SK-N-SH (cell line): Measurements from ENCODE around the gene TMEM164. TPM values are rescaled to one million over a fixed set of nuclear protein-coding genes. Genes with fewer than 3 reads are reported as not detected.

ENCODE experiments used
- CTCF ChIA-PET: fragments of 300-600, 350-600 bp; formaldehyde crosslinking; extraction: SDS; loops from one replicate; lab custom pipeline; 2021; lab: Yijun Ruan, JAX
- POLR2A ChIA-PET: fragments of 350-600 bp; sonication (Branson Sonifier 250); formaldehyde crosslinking; extraction: SDS; loops from one replicate; lab custom pipeline; 2020; ENCODE audit warnings: antibody characterized with exemption, inconsistent platforms; lab: Yijun Ruan, JAX
- DNase-seq: peaks from one replicate; pipeline ENCODE4 v3.0.0; 2012
- H2AFZ ChIP-seq: fragments of 200-600 bp; sonication (generic); 2 replicates; pipeline ENCODE4 v1.8.1; 2016; ENCODE audit warnings: antibody characterized with exemption, mild to moderate bottlenecking, low read depth
- H3F3A ChIP-seq: fragments of 200-600 bp; sonication (generic); replicated peaks from 2 replicates; pipeline ENCODE3; 2016; ENCODE audit warnings: antibody characterized with exemption, mild to moderate bottlenecking; ENCODE audit not compliant: insufficient read depth
- H3K27ac ChIP-seq, 2 experiments: fragments of 200-500 bp in 1 of 2; fragments of 200-600 bp in 1 of 2; sonication (Bioruptor generic) in 1 of 2; sonication (generic), shearing (Covaris generic) in 1 of 2; 2 replicates each; pipeline versions ENCODE4 v1.5.1 to v1.6.1; 2014 to 2016; ENCODE audit warnings: low read depth in 2 of 2, inconsistent platforms in 1 of 2, low read length in 1 of 2, mild to moderate bottlenecking in 1 of 2, mixed read lengths in 1 of 2
- H3K27me3 ChIP-seq: fragments of 200-600 bp; sonication (generic), shearing (Covaris generic); 2 replicates; pipeline ENCODE4 v1.6.1; 2016; ENCODE audit warnings: mixed run types; ENCODE audit not compliant: insufficient read depth
- H3K36me3 ChIP-seq, 2 experiments: fragments of 200-500 bp in 1 of 2; fragments of 200-600 bp in 1 of 2; sonication (Bioruptor generic) in 1 of 2; sonication (generic) in 1 of 2; replicated peaks in 1 of 2; 2 replicates each; pipeline versions ENCODE3 to v1.5.1; 2014 to 2016; ENCODE audit warnings: low read length in 1 of 2, mild to moderate bottlenecking in 1 of 2; ENCODE audit not compliant: insufficient read depth in 2 of 2, control insufficient read depth in 1 of 2
- H3K4me1 ChIP-seq, 2 experiments: fragments of 200-500 bp in 1 of 2; fragments of 200-600 bp in 1 of 2; sonication (Bioruptor generic) in 1 of 2; sonication (generic), shearing (Covaris generic) in 1 of 2; 2 replicates each; pipeline versions ENCODE4 v1.5.1 to v1.6.1; 2014 to 2016; ENCODE audit warnings: low read depth in 1 of 2, low read length in 1 of 2, mixed run types in 1 of 2; ENCODE audit not compliant: insufficient read depth in 2 of 2, control insufficient read depth in 1 of 2
- H3K4me2 ChIP-seq: fragments of 200-600 bp; sonication (generic), shearing (Covaris generic); 2 replicates; pipeline ENCODE4 v1.6.1; 2017; ENCODE audit warnings: mixed run types
- H3K4me3 ChIP-seq, 2 experiments: fragments of 200-500 bp in 1 of 2; fragments of 200-600 bp in 1 of 2; sonication (Bioruptor generic) in 1 of 2; sonication (generic), shearing (Covaris generic) in 1 of 2; 2 replicates each; pipeline versions ENCODE4 v1.5.1 to v1.8.1; 2014 to 2016; ENCODE audit warnings: low read depth in 2 of 2, inconsistent platforms in 1 of 2, low read length in 1 of 2, mild to moderate bottlenecking in 1 of 2, mixed read lengths in 1 of 2, moderate library complexity in 1 of 2
- H3K79me2 ChIP-seq: fragments of 200-600 bp; sonication (generic); 2 replicates; pipeline ENCODE4 v1.8.1; 2017; ENCODE audit warnings: mild to moderate bottlenecking; ENCODE audit not compliant: insufficient read depth
- H3K9ac ChIP-seq: fragments of 200-600 bp; sonication (generic); 2 replicates; pipeline ENCODE4 v1.6.1; 2017; ENCODE audit warnings: mixed run types
- H3K9me2 ChIP-seq: fragments of 200-600 bp; sonication (generic); 2 replicates; pipeline ENCODE4 v1.6.1; 2017; ENCODE audit warnings: mixed run types
- H3K9me3 ChIP-seq: fragments of 200-600 bp; sonication (generic); 2 replicates; pipeline ENCODE4 v1.6.1; 2017; ENCODE audit warnings: mixed run types, mild to moderate bottlenecking, moderate library complexity
- H4K20me1 ChIP-seq: fragments of 200-600 bp; sonication (generic); 2 replicates; pipeline ENCODE4 v1.6.1; 2017; ENCODE audit warnings: mild to moderate bottlenecking, mixed run types; ENCODE audit not compliant: insufficient read depth
- CHD2 ChIP-seq: fragments of 150-350 bp; IDR thresholded peaks from 2 replicates; pipeline ENCODE4 v1.6.1; 2018; ENCODE audit warnings: low read length; ENCODE audit not compliant: partially characterized antibody
- ELF1 ChIP-seq: IDR thresholded peaks from 2 replicates; pipeline ENCODE4 v1.4.0; 2012
- EZH2phosphoT487 ChIP-seq: fragments of 200-600 bp; sonication (generic); IDR thresholded peaks from 2 replicates; pipeline ENCODE4 v1.6.1; 2017; ENCODE audit warnings: low read depth, mixed run types, mild to moderate bottlenecking, antibody characterized with exemption, moderate library complexity, borderline replicate concordance
- FOXJ3 ChIP-seq: sonication (generic); formaldehyde crosslinking; IDR thresholded peaks from 2 replicates; pipeline ENCODE4 v1.5.1; 2020; ENCODE audit warnings: mild to moderate bottlenecking, missing genetic modification reagents
- IRF3 ChIP-seq: fragments of 150-350 bp; IDR thresholded peaks from 2 replicates; pipeline ENCODE4 v1.6.1; 2016; ENCODE audit warnings: mild to moderate bottlenecking, low read depth, low read length
- MAX ChIP-seq: IDR thresholded peaks from 2 replicates; pipeline ENCODE4 v1.4.0; 2012; ENCODE audit warnings: low read depth
- MEF2A ChIP-seq: IDR thresholded peaks from 2 replicates; pipeline ENCODE4 v1.4.0; 2012; ENCODE audit warnings: low read depth, borderline replicate concordance
- MXI1 ChIP-seq: IDR thresholded peaks from 2 replicates; pipeline ENCODE4 v1.6.1; 2012; ENCODE audit warnings: mild to moderate bottlenecking, low read depth, low read length, improper control_type of control experiment
- NRF1 ChIP-seq: IDR thresholded peaks from 2 replicates; pipeline ENCODE4 v1.6.1; 2012; ENCODE audit warnings: low read depth, mild to moderate bottlenecking, low read length
- RCOR1 ChIP-seq: fragments of 150-350 bp; IDR thresholded peaks from 2 replicates; pipeline ENCODE4 v1.6.1; 2017; ENCODE audit warnings: antibody characterized with exemption, low read length
- USF1 ChIP-seq: IDR thresholded peaks from 2 replicates; pipeline ENCODE4 v1.4.0; 2012; ENCODE audit warnings: low read depth, borderline replicate concordance
- WGBS: methylation state at CpG from one replicate; pipeline ENCODE4 v1.1.6; 2017; ENCODE audit warnings: low lambda C conversion rate; 5-methylcytosine and 5-hydroxymethylcytosine counted together
- polyA plus RNA-seq, 3 experiments: library from polyadenylated mRNA; depleted of rRNA; stranded (reverse); fragments of >200 nt; gene quantifications; 2 replicates each; pipeline ENCODE4 v1.2.3, GENCODE V29; 2012
- TF ChIP-seq, protein P1 (sequence below): IDR thresholded peaks from 2 replicates; pipeline ENCODE4 v1.6.1; 2012; ENCODE audit warnings: mild to moderate bottlenecking, low read depth, low read length, moderate library complexity
- TF ChIP-seq, protein P2 (sequence below): IDR thresholded peaks from 2 replicates; pipeline ENCODE4 v1.4.0; 2012; ENCODE audit warnings: low read depth, borderline replicate concordance

TMEM164 gene
- polyA plus RNA-seq, 1 of the 3 experiments (the other 2 are of a cell fraction) = 11.9 TPM

GRCh38 chrX:110162131-110162530 lies 159.2 kb downstream of the TMEM164 start (continued):
- TF ChIP-seq, protein P1, sequence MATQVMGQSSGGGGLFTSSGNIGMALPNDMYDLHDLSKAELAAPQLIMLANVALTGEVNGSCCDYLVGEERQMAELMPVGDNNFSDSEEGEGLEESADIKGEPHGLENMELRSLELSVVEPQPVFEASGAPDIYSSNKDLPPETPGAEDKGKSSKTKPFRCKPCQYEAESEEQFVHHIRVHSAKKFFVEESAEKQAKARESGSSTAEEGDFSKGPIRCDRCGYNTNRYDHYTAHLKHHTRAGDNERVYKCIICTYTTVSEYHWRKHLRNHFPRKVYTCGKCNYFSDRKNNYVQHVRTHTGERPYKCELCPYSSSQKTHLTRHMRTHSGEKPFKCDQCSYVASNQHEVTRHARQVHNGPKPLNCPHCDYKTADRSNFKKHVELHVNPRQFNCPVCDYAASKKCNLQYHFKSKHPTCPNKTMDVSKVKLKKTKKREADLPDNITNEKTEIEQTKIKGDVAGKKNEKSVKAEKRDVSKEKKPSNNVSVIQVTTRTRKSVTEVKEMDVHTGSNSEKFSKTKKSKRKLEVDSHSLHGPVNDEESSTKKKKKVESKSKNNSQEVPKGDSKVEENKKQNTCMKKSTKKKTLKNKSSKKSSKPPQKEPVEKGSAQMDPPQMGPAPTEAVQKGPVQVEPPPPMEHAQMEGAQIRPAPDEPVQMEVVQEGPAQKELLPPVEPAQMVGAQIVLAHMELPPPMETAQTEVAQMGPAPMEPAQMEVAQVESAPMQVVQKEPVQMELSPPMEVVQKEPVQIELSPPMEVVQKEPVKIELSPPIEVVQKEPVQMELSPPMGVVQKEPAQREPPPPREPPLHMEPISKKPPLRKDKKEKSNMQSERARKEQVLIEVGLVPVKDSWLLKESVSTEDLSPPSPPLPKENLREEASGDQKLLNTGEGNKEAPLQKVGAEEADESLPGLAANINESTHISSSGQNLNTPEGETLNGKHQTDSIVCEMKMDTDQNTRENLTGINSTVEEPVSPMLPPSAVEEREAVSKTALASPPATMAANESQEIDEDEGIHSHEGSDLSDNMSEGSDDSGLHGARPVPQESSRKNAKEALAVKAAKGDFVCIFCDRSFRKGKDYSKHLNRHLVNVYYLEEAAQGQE = no peak
- TF ChIP-seq RCOR1 (no peak), MEF2A (no peak), NRF1 (no peak), EZH2phosphoT487 (no peak), MXI1 (no peak), MAX (no peak), ELF1 (no peak), USF1 (no peak)
- TF ChIP-seq, protein P2, sequence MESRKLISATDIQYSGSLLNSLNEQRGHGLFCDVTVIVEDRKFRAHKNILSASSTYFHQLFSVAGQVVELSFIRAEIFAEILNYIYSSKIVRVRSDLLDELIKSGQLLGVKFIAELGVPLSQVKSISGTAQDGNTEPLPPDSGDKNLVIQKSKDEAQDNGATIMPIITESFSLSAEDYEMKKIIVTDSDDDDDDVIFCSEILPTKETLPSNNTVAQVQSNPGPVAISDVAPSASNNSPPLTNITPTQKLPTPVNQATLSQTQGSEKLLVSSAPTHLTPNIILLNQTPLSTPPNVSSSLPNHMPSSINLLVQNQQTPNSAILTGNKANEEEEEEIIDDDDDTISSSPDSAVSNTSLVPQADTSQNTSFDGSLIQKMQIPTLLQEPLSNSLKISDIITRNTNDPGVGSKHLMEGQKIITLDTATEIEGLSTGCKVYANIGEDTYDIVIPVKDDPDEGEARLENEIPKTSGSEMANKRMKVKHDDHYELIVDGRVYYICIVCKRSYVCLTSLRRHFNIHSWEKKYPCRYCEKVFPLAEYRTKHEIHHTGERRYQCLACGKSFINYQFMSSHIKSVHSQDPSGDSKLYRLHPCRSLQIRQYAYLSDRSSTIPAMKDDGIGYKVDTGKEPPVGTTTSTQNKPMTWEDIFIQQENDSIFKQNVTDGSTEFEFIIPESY = no peak

- no peaks in the 10 kb centered on the region for H3K27me3 ChIP-seq
- H3K9ac ChIP-seq = no peak overlapping the region
- H3K27ac ChIP-seq = no peak overlapping the region
- H4K20me1 ChIP-seq = no peaks in the 10 kb centered on the region
- no peak overlapping the region for H2AFZ ChIP-seq
- H3K36me3 ChIP-seq = no peaks in the 10 kb centered on the region
- H3K79me2 ChIP-seq = no peaks in the 10 kb centered on the region
- no peak overlapping the region for H3K4me3 ChIP-seq
- DNase-seq = no peak
- ChIA-PET POLR2A (no interaction called here), CTCF (interaction anchor here (0.9 to 19.4 kb wide), 4 partner anchors 13 to 272 kb away, joined by 3 to 315 read pairs (median 46); no protein-coding TSS in a partner anchor)
- H3K9me2 ChIP-seq = no peaks in the 10 kb centered on the region
- no peaks in the 10 kb centered on the region for H3K9me3 ChIP-seq
- H3F3A ChIP-seq = no peaks in the 10 kb centered on the region
- no peak overlapping the region for H3K4me2 ChIP-seq
- WGBS = 34% methylated on average over 1 of the region's 1 CpG
- H3K4me1 ChIP-seq = no peaks in the 10 kb centered on the region
- TF ChIP-seq, protein P1 = no peak
- no peak for TF ChIP-seq FOXJ3 (CRISPR knock-in tag)
- TF ChIP-seq NRF1 = no peak
- TF ChIP-seq ELF1 = no peak
- TF ChIP-seq, protein P2 = no peak
- no peak for TF ChIP-seq EZH2phosphoT487
- TF ChIP-seq USF1 = no peak
- no peak for TF ChIP-seq IRF3
- no peak for TF ChIP-seq CHD2
These were observed 160.0 kb downstream of the TMEM164 start for GRCh38 chrX:110162867-110163266.
